ENCODE measurements around the gene SLC35E3.

The SLC35E3 gene

GRCh38 chr12:68761901-68762630, 16.1 kb downstream of the SLC35E3 start:
- Mint-ChIP-seq H3K9me3 (no peaks in the 10 kb centered on the region), H3K4me1 (no peaks in the 10 kb centered on the region), H3K27me3 (no peaks in the 10 kb centered on the region), H3K27ac (peak overlapping the region in 1 of 2 donors; percentile 65), H3K4me3 (no peak overlapping the region)
- DNase-seq (no peak), ATAC-seq (no peak)

- DNase-seq (no peak), ATAC-seq (no peak)
- H3K27me3 Mint-ChIP-seq = no peaks in the 10 kb centered on the region
- H3K27ac Mint-ChIP-seq = no peak overlapping the region
- no peaks in the 10 kb centered on the region for H3K9me3 Mint-ChIP-seq
- H3K4me3 Mint-ChIP-seq = no peak overlapping the region
- H3K4me1 Mint-ChIP-seq = no peaks in the 10 kb centered on the region
These were observed 16.7 kb downstream of the SLC35E3 start for GRCh38 chr12:68762691-68763090.

- no peaks in the 10 kb centered on the region for H3K4me1 Mint-ChIP-seq
- no peak overlapping the region for H3K4me3 Mint-ChIP-seq
- DNase-seq (no peak), ATAC-seq (no peak)
- no peaks in the 10 kb centered on the region for H3K9me3 Mint-ChIP-seq
- H3K27ac Mint-ChIP-seq = no peak overlapping the region
- H3K27me3 Mint-ChIP-seq = no peaks in the 10 kb centered on the region
These were observed 19.7 kb downstream of the SLC35E3 start for GRCh38 chr12:68765696-68766095.

GRCh38 chr12:68766646-68767045, 20.7 kb downstream of the SLC35E3 start:
- no peaks in the 10 kb centered on the region for H3K9me3 Mint-ChIP-seq
- no peaks in the 10 kb centered on the region for H3K4me1 Mint-ChIP-seq
- H3K27me3 Mint-ChIP-seq = no peaks in the 10 kb centered on the region
- H3K4me3 Mint-ChIP-seq = no peak overlapping the region
- H3K27ac Mint-ChIP-seq = no peak overlapping the region
- no peak for ATAC-seq
- no peak for DNase-seq

- H3K27ac Mint-ChIP-seq = peak overlapping the region in 1 of 2 donors; percentile 42
- ATAC-seq = no peak
- DNase-seq = no peak
- no peaks in the 10 kb centered on the region for H3K9me3 Mint-ChIP-seq
- no peaks in the 10 kb centered on the region for H3K4me1 Mint-ChIP-seq
- H3K27me3 Mint-ChIP-seq = no peaks in the 10 kb centered on the region
- H3K4me3 Mint-ChIP-seq = no peak overlapping the region
These were observed 21.2 kb downstream of the SLC35E3 start for GRCh38 chr12:68767191-68767590.

GRCh38 chr12:68768431-68768939, 22.5 kb downstream of the SLC35E3 start:
- Mint-ChIP-seq H3K9me3 (no peaks in the 10 kb centered on the region), H3K4me1 (peaks cover 12% of the 10 kb centered on the region), H3K27ac (no peak overlapping the region), H3K27me3 (no peaks in the 10 kb centered on the region), H3K4me3 (no peak overlapping the region)
- DNase-seq (no peak), ATAC-seq (no peak)

- Mint-ChIP-seq H3K27ac (no peak overlapping the region), H3K27me3 (no peaks in the 10 kb centered on the region), H3K4me1 (peaks cover 13% of the 10 kb centered on the region), H3K9me3 (no peaks in the 10 kb centered on the region), H3K4me3 (no peak overlapping the region)
- DNase-seq (no peak), ATAC-seq (no peak)
These were observed 24.0 kb downstream of the SLC35E3 start for GRCh38 chr12:68769941-68770340.

- DNase-seq (no peak), ATAC-seq (no peak)
- Mint-ChIP-seq H3K27me3 (no peaks in the 10 kb centered on the region), H3K9me3 (no peaks in the 10 kb centered on the region), H3K27ac (no peak overlapping the region), H3K4me1 (peaks cover 13% of the 10 kb centered on the region), H3K4me3 (no peak overlapping the region)
These were observed 25.4 kb downstream of the SLC35E3 start for GRCh38 chr12:68771223-68771925.

GRCh38 chr12:68772714-68773113, 26.7 kb downstream of the SLC35E3 start:
- DNase-seq (no peak), ATAC-seq (no peak)
- H3K27me3 Mint-ChIP-seq = no peaks in the 10 kb centered on the region
- peak overlapping the region in 1 of 2 donors; percentile 33 for H3K27ac Mint-ChIP-seq
- peaks cover 13% of the 10 kb centered on the region for H3K4me1 Mint-ChIP-seq
- H3K4me3 Mint-ChIP-seq = peak overlapping the region; percentile 50 to 56
- H3K9me3 Mint-ChIP-seq = no peaks in the 10 kb centered on the region

- peaks cover 13% of the 10 kb centered on the region for H3K4me1 Mint-ChIP-seq
- no peak for ATAC-seq
- no peak overlapping the region for H3K4me3 Mint-ChIP-seq
- no peaks in the 10 kb centered on the region for H3K27me3 Mint-ChIP-seq
- no peak for DNase-seq
- peak overlapping the region in 1 of 2 donors; percentile 34 for H3K27ac Mint-ChIP-seq
- no peaks in the 10 kb centered on the region for H3K9me3 Mint-ChIP-seq
These were observed 27.6 kb downstream of the SLC35E3 start for GRCh38 chr12:68773582-68773981.

- H3K4me1 Mint-ChIP-seq = peaks cover 13% of the 10 kb centered on the region
- no peaks in the 10 kb centered on the region for H3K9me3 Mint-ChIP-seq
- ATAC-seq (no peak), DNase-seq (no peak)
- no peak overlapping the region for H3K4me3 Mint-ChIP-seq
- no peak overlapping the region for H3K27ac Mint-ChIP-seq
- no peaks in the 10 kb centered on the region for H3K27me3 Mint-ChIP-seq
These were observed 29.2 kb downstream of the SLC35E3 start for GRCh38 chr12:68775121-68775630.

- DNase-seq (no peak), ATAC-seq (no peak)
- H3K4me3 Mint-ChIP-seq = no peak overlapping the region
- no peak overlapping the region for H3K27ac Mint-ChIP-seq
- H3K4me1 Mint-ChIP-seq = peaks cover 13% of the 10 kb centered on the region
- H3K27me3 Mint-ChIP-seq = no peaks in the 10 kb centered on the region
- H3K9me3 Mint-ChIP-seq = no peaks in the 10 kb centered on the region
These were observed 31.1 kb downstream of the SLC35E3 start for GRCh38 chr12:68776976-68777610.

GRCh38 chr12:68779280-68779679, 33.3 kb downstream of the SLC35E3 start:
- ATAC-seq = no peak
- H3K4me1 Mint-ChIP-seq = no peaks in the 10 kb centered on the region
- H3K4me3 Mint-ChIP-seq = no peak overlapping the region
- H3K9me3 Mint-ChIP-seq = no peaks in the 10 kb centered on the region
- no peak for DNase-seq
- H3K27ac Mint-ChIP-seq = no peak overlapping the region
- no peaks in the 10 kb centered on the region for H3K27me3 Mint-ChIP-seq

- Mint-ChIP-seq H3K27me3 (no peaks in the 10 kb centered on the region), H3K27ac (peak overlapping the region in 1 of 2 donors; percentile 37), H3K9me3 (no peaks in the 10 kb centered on the region), H3K4me3 (no peak overlapping the region), H3K4me1 (no peaks in the 10 kb centered on the region)
- no peak for DNase-seq
- ATAC-seq = no peak
These were observed 34.8 kb downstream of the SLC35E3 start for GRCh38 chr12:68780731-68781130.

GRCh38 chr12:68781728-68782127, 35.8 kb downstream of the SLC35E3 start:
- peak overlapping the region in 1 of 2 donors; percentile 55 for H3K27ac Mint-ChIP-seq
- no peaks in the 10 kb centered on the region for H3K9me3 Mint-ChIP-seq
- ATAC-seq (no peak), DNase-seq (no peak)
- H3K4me1 Mint-ChIP-seq = no peaks in the 10 kb centered on the region
- no peak overlapping the region for H3K4me3 Mint-ChIP-seq
- H3K27me3 Mint-ChIP-seq = no peaks in the 10 kb centered on the region

- DNase-seq (no peak), ATAC-seq (no peak)
- H3K9me3 Mint-ChIP-seq = no peaks in the 10 kb centered on the region
- no peak overlapping the region for H3K27ac Mint-ChIP-seq
- no peak overlapping the region for H3K4me3 Mint-ChIP-seq
- no peaks in the 10 kb centered on the region for H3K27me3 Mint-ChIP-seq
- H3K4me1 Mint-ChIP-seq = no peaks in the 10 kb centered on the region
These were observed 38.0 kb downstream of the SLC35E3 start for GRCh38 chr12:68784015-68784414.
